Lung (tissue), 12 donors: ENCODE results near the gene NUDT16L1. TPM values are rescaled to one million over a fixed set of nuclear protein-coding genes. Genes with fewer than 3 reads are reported as not detected.

Source experiments
- ATAC-seq: fragments of 200-7000 bp; cut with Tn5 transposase; one replicate; pipeline ENCODE4 v1.9.1; 2020; ENCODE audit warnings: moderate number of reproducible peaks; ENCODE audit not compliant: insufficient read depth, low FRiP score
- DNase-seq, 3 donors: peaks; one replicate each; pipeline ENCODE4 v3.0.0-alpha.2; 2013 to 2017
- H3K27ac ChIP-seq, 2 donors: one replicate each; pipeline ENCODE4 v1.5.1; 2013; ENCODE audit warnings: mild to moderate bottlenecking in 2 of 2, moderate library complexity in 2 of 2, control low read depth in 1 of 2, inconsistent platforms in 1 of 2, low read depth in 1 of 2, low read length in 1 of 2
- H3K27me3 ChIP-seq, 3 donors: one replicate each; pipeline ENCODE4 v1.5.1; 2013; ENCODE audit warnings: low read length in 2 of 3; ENCODE audit not compliant: control insufficient read depth in 3 of 3, insufficient read depth in 3 of 3
- H3K36me3 ChIP-seq, 4 donors: one replicate each; pipeline ENCODE4 v1.5.1; 2013; ENCODE audit warnings: low read length in 4 of 4, mild to moderate bottlenecking in 1 of 4, moderate library complexity in 1 of 4; ENCODE audit not compliant: control insufficient read depth in 4 of 4, insufficient read depth in 4 of 4
- H3K4me1 ChIP-seq, 5 donors: one replicate each; pipeline ENCODE4 v1.5.1; 2013; ENCODE audit warnings: low read length in 5 of 5, mild to moderate bottlenecking in 2 of 5, moderate library complexity in 1 of 5; ENCODE audit not compliant: control insufficient read depth in 5 of 5, insufficient read depth in 5 of 5
- H3K4me3 ChIP-seq: one replicate; pipeline ENCODE4 v1.5.1; 2013; ENCODE audit warnings: mild to moderate bottlenecking, control low read depth, moderate library complexity
- H3K9ac ChIP-seq, 2 donors: one replicate each; pipeline ENCODE4 v1.5.1; 2013; ENCODE audit warnings: low read length in 2 of 2, control low read depth in 1 of 2; ENCODE audit not compliant: insufficient read depth in 1 of 2
- H3K9me3 ChIP-seq, 4 donors: one replicate each; pipeline ENCODE4 v1.5.1; 2013; ENCODE audit warnings: low read length in 3 of 4, mild to moderate bottlenecking in 1 of 4, moderate library complexity in 1 of 4; ENCODE audit not compliant: control insufficient read depth in 4 of 4, insufficient read depth in 3 of 4
- WGBS, 2 donors: extraction: QIAGEN DNeasy Blood & Tissue Kit; methylation state at CpG; one replicate each; pipeline ENCODE4 v1.1.7; 2013; 5-methylcytosine and 5-hydroxymethylcytosine counted together
- polyA plus RNA-seq, 2 donors: library from polyadenylated mRNA; stranded (reverse); fragments of 200-250 nt; gene quantifications; one replicate each; pipeline ENCODE4 v1.2.1, GENCODE V29; 2013
- total RNA-seq, 2 donors: library from RNA; depleted of rRNA in 1 of 2; stranded (reverse); fragments of >200 nt in 1 of 2; gene quantifications; one replicate each; pipeline ENCODE4 v1.2.1, GENCODE V29; 2014 to 2021
- TF ChIP-seq, protein P1 (sequence below): IDR thresholded peaks from 2 replicates; pipeline ENCODE4 v1.5.1; 2012; ENCODE audit warnings: mild to moderate bottlenecking; ENCODE audit errors: control extremely low read depth, extremely low read depth
- donor health status: control.
- donor health status: control.
- donor health status: Bipolar disorder and iron deficiency.
- donor health status: healthy.
- donor health status: DM: yes; HTN: yes; CAD: no.

Gene NUDT16L1
- total and polyA plus RNA-seq, 4 donors: 27.8 to 41.3 (median 32.3) TPM

DNA sequence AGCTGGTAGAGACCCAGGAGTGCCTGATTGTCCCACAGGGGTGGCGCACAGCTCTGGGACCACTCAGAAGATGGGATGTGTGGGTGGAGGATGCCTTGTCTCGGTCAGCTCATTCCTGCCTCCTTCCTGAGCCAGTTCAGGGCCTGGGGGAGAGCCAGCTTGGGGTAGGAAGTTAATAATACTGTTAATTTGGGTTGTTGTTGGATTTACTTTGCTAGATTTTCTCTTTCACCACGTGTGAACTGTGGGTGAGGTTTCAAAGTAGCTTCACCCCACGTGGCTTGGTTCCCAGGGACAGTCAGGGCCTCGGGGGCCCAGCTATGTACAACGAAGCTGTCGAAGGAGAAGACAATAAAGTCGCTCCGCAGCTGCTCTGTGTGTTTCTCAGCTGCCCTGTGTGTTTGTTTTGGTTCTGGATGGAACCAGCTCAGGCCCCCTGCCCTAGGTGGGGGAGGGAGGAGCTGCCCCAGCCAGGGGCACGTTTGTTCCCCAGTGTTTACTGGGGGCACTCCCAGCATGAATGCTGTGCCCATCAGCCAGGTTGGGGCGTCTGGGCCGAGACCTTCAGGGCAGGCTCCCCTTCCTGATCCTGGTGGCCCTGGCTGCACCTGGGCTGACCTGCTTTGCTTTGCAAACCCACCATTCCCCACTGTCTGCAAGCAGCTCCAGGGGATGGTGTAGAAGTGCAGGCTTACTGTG lies 2.3 kb downstream of the NUDT16L1 start:
- Histone ChIP-seq H3K9me3 (no peaks in the 10 kb centered on the region), H3K27me3 (no peaks in the 10 kb centered on the region), H3K9ac (no peak overlapping the region), H3K27ac (no peak overlapping the region), H3K4me1 (peaks cover 0 to 25% (median 8%) of the 10 kb centered on the region in 5 donors), H3K4me3 (no peak overlapping the region), H3K36me3 (peaks cover 8 to 45% (median 25%) of the 10 kb centered on the region in 4 donors)
- 74 to 81% methylated on average over 12 of the region's 12 CpGs for WGBS, 2 donors
- ATAC-seq (no peak), DNase-seq (no peak)
- TF ChIP-seq, protein P1, sequence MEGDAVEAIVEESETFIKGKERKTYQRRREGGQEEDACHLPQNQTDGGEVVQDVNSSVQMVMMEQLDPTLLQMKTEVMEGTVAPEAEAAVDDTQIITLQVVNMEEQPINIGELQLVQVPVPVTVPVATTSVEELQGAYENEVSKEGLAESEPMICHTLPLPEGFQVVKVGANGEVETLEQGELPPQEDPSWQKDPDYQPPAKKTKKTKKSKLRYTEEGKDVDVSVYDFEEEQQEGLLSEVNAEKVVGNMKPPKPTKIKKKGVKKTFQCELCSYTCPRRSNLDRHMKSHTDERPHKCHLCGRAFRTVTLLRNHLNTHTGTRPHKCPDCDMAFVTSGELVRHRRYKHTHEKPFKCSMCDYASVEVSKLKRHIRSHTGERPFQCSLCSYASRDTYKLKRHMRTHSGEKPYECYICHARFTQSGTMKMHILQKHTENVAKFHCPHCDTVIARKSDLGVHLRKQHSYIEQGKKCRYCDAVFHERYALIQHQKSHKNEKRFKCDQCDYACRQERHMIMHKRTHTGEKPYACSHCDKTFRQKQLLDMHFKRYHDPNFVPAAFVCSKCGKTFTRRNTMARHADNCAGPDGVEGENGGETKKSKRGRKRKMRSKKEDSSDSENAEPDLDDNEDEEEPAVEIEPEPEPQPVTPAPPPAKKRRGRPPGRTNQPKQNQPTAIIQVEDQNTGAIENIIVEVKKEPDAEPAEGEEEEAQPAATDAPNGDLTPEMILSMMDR: no peak

- H3K27me3 ChIP-seq: no peaks in the 10 kb centered on the region
- H3K36me3 ChIP-seq: peaks cover 8 to 51% (median 29%) of the 10 kb centered on the region in 4 donors
- H3K27ac ChIP-seq: no peak overlapping the region
- no peak for DNase-seq
- peaks cover 0 to 25% (median 8%) of the 10 kb centered on the region in 5 donors for H3K4me1 ChIP-seq
- no peak for ATAC-seq
- 77 to 83% methylated on average over 19 of the region's 19 CpGs for WGBS, 2 donors
- no peak overlapping the region for H3K4me3 ChIP-seq
- no peak overlapping the region for H3K9ac ChIP-seq
- H3K9me3 ChIP-seq: no peaks in the 10 kb centered on the region
- TF ChIP-seq, protein P1: no peak
These were observed 3.0 kb downstream of the NUDT16L1 start for GRCh38 chr16:4696172-4696904.

GRCh38 chr16:4696905-4697847 lies 3.8 kb downstream of the NUDT16L1 start:
- no peak for ATAC-seq
- Histone ChIP-seq H3K27ac (no peak overlapping the region), H3K9ac (no peak overlapping the region), H3K4me1 (peaks cover 0 to 25% (median 8%) of the 10 kb centered on the region in 5 donors), H3K4me3 (no peak overlapping the region), H3K36me3 (peaks cover 8 to 59% (median 29%) of the 10 kb centered on the region in 4 donors), H3K27me3 (no peaks in the 10 kb centered on the region), H3K9me3 (no peaks in the 10 kb centered on the region)
- TF ChIP-seq, protein P1: no peak
- WGBS, 2 donors: 85 to 91% methylated on average over 32 to 33 of the region's 33 CpGs
- DNase-seq: no peak
